Calu3 (cell line): ENCODE results near the gene PHKG1. TPM values are rescaled to one million over a fixed set of nuclear protein-coding genes. Genes with fewer than 3 reads are reported as not detected.
"Not testable (repeated sequence)": the region's sequence is repeated elsewhere in the genome, so short reads cannot be mapped to it uniquely, and the experiment has no call there.

Source experiments
- BruUV-seq: library from RNA; stranded (reverse); fragments of 400-500 nt; replicated peaks from 2 replicates; lab custom pipeline; 2021; lab: Mats Ljungman, UMichigan
- CTCF ChIA-PET: fragments of 300-600 bp; sonication (Branson Sonifier 250); formaldehyde crosslinking; loops from one replicate; lab custom pipeline; 2022; ENCODE audit warnings: antibody characterized with exemption; lab: Charles Lee
- DNase-seq: peaks from one replicate; pipeline ENCODE4 v3.0.0; 2022
- H3K27ac Mint-ChIP-seq: one replicate; pipeline ENCODE4 v1.8.0; 2022; ENCODE audit warnings: mixed read lengths; ENCODE audit not compliant: unreplicated experiment
- H3K27me3 Mint-ChIP-seq: one replicate; pipeline ENCODE4 v1.8.0; 2022; ENCODE audit warnings: mixed read lengths; ENCODE audit not compliant: unreplicated experiment
- H3K36me3 Mint-ChIP-seq: one replicate; pipeline ENCODE4 v1.8.0; 2022; ENCODE audit warnings: mild to moderate bottlenecking, moderate library complexity, mixed read lengths; ENCODE audit not compliant: insufficient read depth, unreplicated experiment
- H3K4me1 Mint-ChIP-seq: one replicate; pipeline ENCODE4 v1.8.0; 2022; ENCODE audit warnings: mild to moderate bottlenecking, low read depth, mixed read lengths; ENCODE audit not compliant: unreplicated experiment
- H3K4me3 Mint-ChIP-seq: one replicate; pipeline ENCODE4 v1.8.0; 2022; ENCODE audit warnings: mild to moderate bottlenecking, low read depth, moderate library complexity, mixed read lengths; ENCODE audit not compliant: unreplicated experiment
- H3K9me3 Mint-ChIP-seq: one replicate; pipeline ENCODE4 v1.8.0; 2022; ENCODE audit warnings: low read depth, mixed read lengths; ENCODE audit not compliant: unreplicated experiment
- CTCF ChIP-seq: fragments of 200-600 bp; IDR thresholded peaks from one replicate; pipeline ENCODE4 v1.8.0; 2022; ENCODE audit warnings: antibody characterized with exemption; ENCODE audit not compliant: unreplicated experiment
- intact Hi-C: fragments of 100-400 bp; cut with micrococcal nuclease; formaldehyde crosslinking; loops from one replicate; pipeline ENCODE4 v1.10.0; 2022; ENCODE audit not compliant: unreplicated experiment
- total RNA-seq: library from RNA; stranded (reverse); gene quantifications from 2 replicates; pipeline ENCODE4 v1.2.3, GENCODE V29; 2022

The PHKG1 gene
- total RNA-seq, 1 experiment from 2014 or later: 2.6 TPM

- Mint-ChIP-seq H3K9me3 (no peaks in the 10 kb centered on the region), H3K4me3 (no peak overlapping the region), H3K27ac (no peak overlapping the region), H3K36me3 (peaks cover 57% of the 10 kb centered on the region), H3K27me3 (no peaks in the 10 kb centered on the region), H3K4me1 (no peaks in the 10 kb centered on the region)
- CTCF ChIA-PET: interaction anchor here (0.9 kb wide), 1 partner anchor 11 kb away, joined by 4 read pairs; no protein-coding TSS in a partner anchor
- intact Hi-C loops: no loop called here
- no peak for DNase-seq
- TF ChIP-seq CTCF: no peak
- BruUV-seq: no TSS peak
These were observed 5.3 kb downstream of the PHKG1 start for GRCh38 chr7:56087445-56087844.

GRCh38 chr7:56086761-56087160 lies 6.0 kb downstream of the PHKG1 start:
- Mint-ChIP-seq H3K4me1 (no peaks in the 10 kb centered on the region), H3K4me3 (no peak overlapping the region), H3K27me3 (no peaks in the 10 kb centered on the region), H3K9me3 (no peaks in the 10 kb centered on the region), H3K36me3 (peaks cover 58% of the 10 kb centered on the region), H3K27ac (no peak overlapping the region)
- no peak for TF ChIP-seq CTCF
- CTCF ChIA-PET: no interaction called here
- DNase-seq: no peak
- intact Hi-C loops: no loop called here
- no TSS peak for BruUV-seq

- Mint-ChIP-seq H3K4me1 (no peaks in the 10 kb centered on the region), H3K4me3 (no peak overlapping the region), H3K27ac (no peak overlapping the region), H3K27me3 (no peaks in the 10 kb centered on the region), H3K9me3 (no peaks in the 10 kb centered on the region), H3K36me3 (peaks cover 66% of the 10 kb centered on the region)
- no peak for DNase-seq
- TF ChIP-seq CTCF: no peak
- CTCF ChIA-PET: no interaction called here
- intact Hi-C loops: no loop called here
- BruUV-seq: no TSS peak
These were observed 9.5 kb downstream of the PHKG1 start for GRCh38 chr7:56083150-56083785.

- intact Hi-C loops: no loop called here
- H3K9me3 Mint-ChIP-seq: no peaks in the 10 kb centered on the region
- TF ChIP-seq CTCF: no peak
- H3K36me3 Mint-ChIP-seq: peaks cover 65% of the 10 kb centered on the region
- H3K27me3 Mint-ChIP-seq: no peaks in the 10 kb centered on the region
- BruUV-seq: no TSS peak
- DNase-seq: no peak
- CTCF ChIA-PET: no interaction called here
- H3K4me1 Mint-ChIP-seq: peaks cover 2% of the 10 kb centered on the region
- no peak overlapping the region for H3K27ac Mint-ChIP-seq
- no peak overlapping the region for H3K4me3 Mint-ChIP-seq
These were observed 11.0 kb downstream of the PHKG1 start for GRCh38 chr7:56081626-56082340.

DNA sequence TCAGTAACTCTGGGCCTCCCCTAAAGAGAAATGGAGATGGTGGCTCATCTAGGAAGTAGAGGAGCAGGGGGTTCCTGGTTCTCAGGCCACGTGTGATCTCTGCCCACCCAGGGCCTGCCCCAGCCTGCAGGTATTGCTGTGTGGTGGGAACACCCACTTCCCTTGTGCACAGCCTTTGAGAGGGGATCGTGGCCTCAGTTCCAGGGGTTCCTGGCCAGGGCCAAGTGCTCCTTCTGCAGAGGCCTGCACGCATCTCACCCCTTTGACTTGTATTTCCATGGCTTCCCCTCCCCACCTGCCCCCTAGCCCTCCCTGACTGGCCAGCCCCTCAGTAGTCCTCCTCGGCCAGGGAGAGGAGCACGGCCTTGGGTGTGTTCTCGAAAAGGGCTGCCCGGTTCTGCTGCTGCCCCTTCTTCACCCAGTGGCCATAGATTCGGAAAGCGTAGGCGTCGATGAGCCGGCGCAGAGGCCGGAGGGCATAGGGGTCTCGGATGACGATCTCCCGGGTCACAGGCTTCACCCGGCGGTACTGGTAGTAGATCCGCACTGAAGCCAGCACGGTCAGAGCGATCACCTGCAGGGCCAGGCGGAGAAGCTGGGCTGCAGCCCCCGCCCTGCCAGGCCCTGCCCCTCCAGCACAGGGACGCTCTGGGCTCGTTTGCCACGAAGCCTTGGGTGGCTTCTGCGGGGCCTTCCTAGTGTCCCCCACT lies 11.9 kb downstream of the PHKG1 start:
- H3K4me3 Mint-ChIP-seq, BruUV-seq: not testable (repeated sequence)

More for the DNA sequence above, 11.9 kb downstream of the PHKG1 start:
- DNase-seq, H3K4me1 Mint-ChIP-seq, CTCF ChIA-PET, H3K27me3 Mint-ChIP-seq, H3K9me3 Mint-ChIP-seq, H3K27ac Mint-ChIP-seq, intact Hi-C loops: not testable (repeated sequence)
- peaks cover 67% of the 10 kb centered on the region for H3K36me3 Mint-ChIP-seq
